ENCODE data around the gene NPAS4. TPM values are rescaled to one million over a fixed set of nuclear protein-coding genes. Genes with fewer than 3 reads are reported as not detected.

NPAS4 gene
- total RNA-seq, 1 experiment from 2014 or later = 0.79 TPM

- no peak overlapping the region for H3K4me3 Mint-ChIP-seq
- no peaks in the 10 kb centered on the region for H3K9me3 Mint-ChIP-seq
- no peaks in the 10 kb centered on the region for H3K4me1 Mint-ChIP-seq
- H3K27ac Mint-ChIP-seq = no peak overlapping the region
- ATAC-seq (no peak), DNase-seq (ENCODE audit: low spot score) (no peak)
- POLR2A ChIA-PET = no interaction called here
- CTCF ChIA-PET = no interaction called here
- no peaks in the 10 kb centered on the region for H3K36me3 Mint-ChIP-seq
- peaks cover 13% of the 10 kb centered on the region; the same call in 1 of the 2 replicates for H3K27me3 Mint-ChIP-seq (ENCODE audit: low read depth)
- TF ChIP-seq ZNF423 (CRISPR knock-in tag; IDR thresholded peaks at IDR 0.05) (no peak), ELF4 (CRISPR knock-in tag; IDR thresholded peaks at IDR 0.05; ENCODE audit: low read depth) (no peak), MXD4 (CRISPR knock-in tag; IDR thresholded peaks at IDR 0.05; ENCODE audit: borderline replicate concordance) (no peak), KAT7 (CRISPR knock-in tag; IDR thresholded peaks at IDR 0.05; ENCODE audit: borderline replicate concordance) (no peak), JAZF1 (CRISPR knock-in tag; IDR thresholded peaks at IDR 0.05) (no peak), NR3C1 (CRISPR knock-in tag; conservative IDR thresholded peaks at IDR 0.05; ENCODE audit: low read depth) (no peak), EMX1 (CRISPR knock-in tag; IDR thresholded peaks at IDR 0.05) (no peak), TEAD1 (CRISPR knock-in tag; IDR thresholded peaks at IDR 0.05) (no peak), NFYB (CRISPR knock-in tag; conservative IDR thresholded peaks at IDR 0.05; ENCODE audit: low read depth) (no peak), ZNF138 (CRISPR knock-in tag; conservative IDR thresholded peaks at IDR 0.05) (no peak), RORB (CRISPR knock-in tag; IDR thresholded peaks at IDR 0.05) (no peak), ATF2 (CRISPR knock-in tag; IDR thresholded peaks at IDR 0.05; ENCODE audit: borderline replicate concordance, low read depth) (no peak), ATF1 (CRISPR knock-in tag; IDR thresholded peaks at IDR 0.05) (no peak), SMAD4 (CRISPR knock-in tag; IDR thresholded peaks at IDR 0.05) (no peak), MLX (CRISPR knock-in tag; IDR thresholded peaks at IDR 0.05) (no peak), IRF2 (CRISPR knock-in tag; IDR thresholded peaks at IDR 0.05; ENCODE audit: borderline replicate concordance, low read depth) (no peak)
- TF ChIP-seq, protein P1, sequence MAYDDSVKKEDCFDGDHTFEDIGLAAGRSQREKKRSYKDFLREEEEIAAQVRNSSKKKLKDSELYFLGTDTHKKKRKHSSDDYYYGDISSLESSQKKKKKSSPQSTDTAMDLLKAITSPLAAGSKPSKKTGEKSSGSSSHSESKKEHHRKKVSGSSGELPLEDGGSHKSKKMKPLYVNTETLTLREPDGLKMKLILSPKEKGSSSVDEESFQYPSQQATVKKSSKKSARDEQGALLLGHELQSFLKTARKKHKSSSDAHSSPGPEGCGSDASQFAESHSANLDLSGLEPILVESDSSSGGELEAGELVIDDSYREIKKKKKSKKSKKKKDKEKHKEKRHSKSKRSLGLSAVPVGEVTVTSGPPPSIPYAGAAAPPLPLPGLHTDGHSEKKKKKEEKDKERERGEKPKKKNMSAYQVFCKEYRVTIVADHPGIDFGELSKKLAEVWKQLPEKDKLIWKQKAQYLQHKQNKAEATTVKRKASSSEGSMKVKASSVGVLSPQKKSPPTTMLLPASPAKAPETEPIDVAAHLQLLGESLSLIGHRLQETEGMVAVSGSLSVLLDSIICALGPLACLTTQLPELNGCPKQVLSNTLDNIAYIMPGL (CRISPR knock-in tag; IDR thresholded peaks at IDR 0.05) = no peak
- TF ChIP-seq, protein P2, sequence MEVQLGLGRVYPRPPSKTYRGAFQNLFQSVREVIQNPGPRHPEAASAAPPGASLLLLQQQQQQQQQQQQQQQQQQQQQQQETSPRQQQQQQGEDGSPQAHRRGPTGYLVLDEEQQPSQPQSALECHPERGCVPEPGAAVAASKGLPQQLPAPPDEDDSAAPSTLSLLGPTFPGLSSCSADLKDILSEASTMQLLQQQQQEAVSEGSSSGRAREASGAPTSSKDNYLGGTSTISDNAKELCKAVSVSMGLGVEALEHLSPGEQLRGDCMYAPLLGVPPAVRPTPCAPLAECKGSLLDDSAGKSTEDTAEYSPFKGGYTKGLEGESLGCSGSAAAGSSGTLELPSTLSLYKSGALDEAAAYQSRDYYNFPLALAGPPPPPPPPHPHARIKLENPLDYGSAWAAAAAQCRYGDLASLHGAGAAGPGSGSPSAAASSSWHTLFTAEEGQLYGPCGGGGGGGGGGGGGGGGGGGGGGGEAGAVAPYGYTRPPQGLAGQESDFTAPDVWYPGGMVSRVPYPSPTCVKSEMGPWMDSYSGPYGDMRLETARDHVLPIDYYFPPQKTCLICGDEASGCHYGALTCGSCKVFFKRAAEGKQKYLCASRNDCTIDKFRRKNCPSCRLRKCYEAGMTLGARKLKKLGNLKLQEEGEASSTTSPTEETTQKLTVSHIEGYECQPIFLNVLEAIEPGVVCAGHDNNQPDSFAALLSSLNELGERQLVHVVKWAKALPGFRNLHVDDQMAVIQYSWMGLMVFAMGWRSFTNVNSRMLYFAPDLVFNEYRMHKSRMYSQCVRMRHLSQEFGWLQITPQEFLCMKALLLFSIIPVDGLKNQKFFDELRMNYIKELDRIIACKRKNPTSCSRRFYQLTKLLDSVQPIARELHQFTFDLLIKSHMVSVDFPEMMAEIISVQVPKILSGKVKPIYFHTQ (CRISPR knock-in tag; IDR thresholded peaks at IDR 0.05) = no peak
- TF ChIP-seq, protein P3, sequence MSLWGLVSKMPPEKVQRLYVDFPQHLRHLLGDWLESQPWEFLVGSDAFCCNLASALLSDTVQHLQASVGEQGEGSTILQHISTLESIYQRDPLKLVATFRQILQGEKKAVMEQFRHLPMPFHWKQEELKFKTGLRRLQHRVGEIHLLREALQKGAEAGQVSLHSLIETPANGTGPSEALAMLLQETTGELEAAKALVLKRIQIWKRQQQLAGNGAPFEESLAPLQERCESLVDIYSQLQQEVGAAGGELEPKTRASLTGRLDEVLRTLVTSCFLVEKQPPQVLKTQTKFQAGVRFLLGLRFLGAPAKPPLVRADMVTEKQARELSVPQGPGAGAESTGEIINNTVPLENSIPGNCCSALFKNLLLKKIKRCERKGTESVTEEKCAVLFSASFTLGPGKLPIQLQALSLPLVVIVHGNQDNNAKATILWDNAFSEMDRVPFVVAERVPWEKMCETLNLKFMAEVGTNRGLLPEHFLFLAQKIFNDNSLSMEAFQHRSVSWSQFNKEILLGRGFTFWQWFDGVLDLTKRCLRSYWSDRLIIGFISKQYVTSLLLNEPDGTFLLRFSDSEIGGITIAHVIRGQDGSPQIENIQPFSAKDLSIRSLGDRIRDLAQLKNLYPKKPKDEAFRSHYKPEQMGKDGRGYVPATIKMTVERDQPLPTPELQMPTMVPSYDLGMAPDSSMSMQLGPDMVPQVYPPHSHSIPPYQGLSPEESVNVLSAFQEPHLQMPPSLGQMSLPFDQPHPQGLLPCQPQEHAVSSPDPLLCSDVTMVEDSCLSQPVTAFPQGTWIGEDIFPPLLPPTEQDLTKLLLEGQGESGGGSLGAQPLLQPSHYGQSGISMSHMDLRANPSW (CRISPR knock-in tag; conservative IDR thresholded peaks at IDR 0.05; ENCODE audit: low read depth) = no peak
These were observed 26.9 kb upstream of the NPAS4 start for GRCh38 chr11:66393954-66394353.
